Suprapubic skin (tissue), 3 donors: ENCODE results near the gene CNOT11.

Experiments
- EP300 ChIP-seq: sonication (generic); formaldehyde crosslinking; IDR thresholded peaks from one replicate; pipeline ENCODE4 v1.6.1; 2017; ENCODE audit warnings: antibody characterized with exemption
- POLR2A ChIP-seq, 2 donors: fragments of 450-650 bp; IDR thresholded peaks; one replicate each; pipeline ENCODE4 v1.6.1; 2017; ENCODE audit warnings: antibody characterized with exemption in 2 of 2, mild to moderate bottlenecking in 2 of 2, moderate library complexity in 2 of 2
- TF ChIP-seq, protein P1 (sequence below), 2 donors: fragments of 200-600 bp in 1 of 2; fragments of 450-650 bp in 1 of 2; sonication (generic) in 1 of 2; IDR thresholded peaks; one replicate each; pipeline ENCODE4 v1.5.1; 2016 to 2019; ENCODE audit warnings: antibody characterized with exemption in 2 of 2, mild to moderate bottlenecking in 1 of 2, moderate library complexity in 1 of 2

DNA sequence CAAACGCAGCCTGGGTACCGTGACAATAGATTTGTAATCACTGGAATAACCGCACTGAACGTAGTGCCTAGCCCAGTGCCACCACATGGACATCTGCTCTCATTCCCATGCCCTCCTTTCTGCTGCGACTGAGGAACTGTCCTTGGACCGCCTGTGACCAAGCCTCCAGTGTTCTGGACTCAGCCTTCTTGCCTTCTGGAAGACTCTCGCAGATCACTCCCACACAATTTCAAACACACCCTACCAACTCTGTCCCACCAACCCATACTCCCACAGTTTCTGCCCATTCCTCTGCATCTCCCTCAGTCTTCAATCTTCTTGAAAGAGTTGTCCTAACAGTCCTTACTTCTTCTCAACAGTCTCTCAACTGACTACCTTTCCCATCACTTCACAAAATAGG, 53.7 kb downstream of the CNOT11 start:
- TF ChIP-seq, protein P1, sequence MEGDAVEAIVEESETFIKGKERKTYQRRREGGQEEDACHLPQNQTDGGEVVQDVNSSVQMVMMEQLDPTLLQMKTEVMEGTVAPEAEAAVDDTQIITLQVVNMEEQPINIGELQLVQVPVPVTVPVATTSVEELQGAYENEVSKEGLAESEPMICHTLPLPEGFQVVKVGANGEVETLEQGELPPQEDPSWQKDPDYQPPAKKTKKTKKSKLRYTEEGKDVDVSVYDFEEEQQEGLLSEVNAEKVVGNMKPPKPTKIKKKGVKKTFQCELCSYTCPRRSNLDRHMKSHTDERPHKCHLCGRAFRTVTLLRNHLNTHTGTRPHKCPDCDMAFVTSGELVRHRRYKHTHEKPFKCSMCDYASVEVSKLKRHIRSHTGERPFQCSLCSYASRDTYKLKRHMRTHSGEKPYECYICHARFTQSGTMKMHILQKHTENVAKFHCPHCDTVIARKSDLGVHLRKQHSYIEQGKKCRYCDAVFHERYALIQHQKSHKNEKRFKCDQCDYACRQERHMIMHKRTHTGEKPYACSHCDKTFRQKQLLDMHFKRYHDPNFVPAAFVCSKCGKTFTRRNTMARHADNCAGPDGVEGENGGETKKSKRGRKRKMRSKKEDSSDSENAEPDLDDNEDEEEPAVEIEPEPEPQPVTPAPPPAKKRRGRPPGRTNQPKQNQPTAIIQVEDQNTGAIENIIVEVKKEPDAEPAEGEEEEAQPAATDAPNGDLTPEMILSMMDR (IDR thresholded peaks at IDR 0.05) = no peak
- no peak for TF ChIP-seq POLR2A (IDR thresholded peaks at IDR 0.05)
- TF ChIP-seq EP300 = no peak
